ENCODE data around the gene RGS21.
"Not testable (repeated sequence)": the region's sequence is repeated elsewhere in the genome, so short reads cannot be mapped to it uniquely, and the experiment has no call there.

RGS21 gene, protein sequence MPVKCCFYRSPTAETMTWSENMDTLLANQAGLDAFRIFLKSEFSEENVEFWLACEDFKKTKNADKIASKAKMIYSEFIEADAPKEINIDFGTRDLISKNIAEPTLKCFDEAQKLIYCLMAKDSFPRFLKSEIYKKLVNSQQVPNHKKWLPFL

DNA sequence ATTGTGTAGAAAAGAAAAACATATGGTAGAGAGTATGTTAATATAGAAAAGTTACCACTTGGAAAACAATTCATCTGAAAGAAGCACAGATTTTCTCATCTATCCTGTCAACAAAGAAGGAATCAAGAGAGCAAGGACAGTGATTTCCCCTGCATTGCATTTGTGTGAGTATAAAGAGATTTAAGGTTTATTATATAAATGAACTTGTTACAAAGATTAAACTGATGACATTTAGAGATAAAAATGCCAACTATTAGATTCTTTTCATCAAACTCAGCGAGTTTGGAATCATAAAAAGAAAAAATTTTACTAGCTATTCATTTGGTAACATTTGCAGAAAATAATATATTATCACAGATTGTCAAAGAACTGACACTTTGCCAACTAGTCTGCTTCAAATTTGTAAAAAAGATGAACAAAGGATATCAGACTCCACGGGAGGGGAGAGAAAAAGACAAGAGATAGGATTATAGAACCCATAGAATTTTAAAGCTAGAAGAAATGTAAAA lies at the start of gene RGS21:
TSS of gene RGS21 (plus strand) at position 51 of the 509 bp plus-strand sequence. CDS start 26,045 bp downstream, outside the sequence.
- intact Hi-C loops (cut with DNase I) = no loop called here
- no peak for DNase-seq

DNA sequence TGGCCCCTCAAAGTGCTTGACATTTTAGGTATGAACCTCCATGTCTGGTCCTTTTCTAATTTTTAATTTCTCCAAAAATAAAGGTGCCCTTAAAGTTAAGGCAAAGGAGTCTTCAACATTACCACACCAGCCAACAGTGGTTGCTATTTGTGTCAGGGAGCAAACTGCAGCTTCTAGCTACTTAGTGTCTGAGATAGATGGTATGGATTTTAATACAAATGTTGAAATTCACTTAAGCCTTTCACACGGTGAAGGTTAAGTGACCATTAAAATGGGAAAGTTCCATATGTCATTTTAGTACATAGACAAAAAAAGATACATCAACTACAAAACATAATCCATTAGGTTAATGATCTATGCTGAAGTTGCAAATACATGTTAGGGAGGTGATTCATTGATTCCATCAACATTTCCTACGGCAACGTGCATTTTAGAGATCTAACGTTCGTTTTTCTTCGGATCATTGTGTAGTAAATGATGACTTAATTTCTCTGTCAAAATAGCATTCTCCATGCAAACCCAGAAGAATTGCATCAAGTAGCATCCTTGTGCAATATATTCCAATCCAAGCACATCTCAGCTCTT lies 48.2 kb upstream of the RGS21 start:
- intact Hi-C loops (cut with DNase I) = no loop called here
- no peak for DNase-seq

DNA sequence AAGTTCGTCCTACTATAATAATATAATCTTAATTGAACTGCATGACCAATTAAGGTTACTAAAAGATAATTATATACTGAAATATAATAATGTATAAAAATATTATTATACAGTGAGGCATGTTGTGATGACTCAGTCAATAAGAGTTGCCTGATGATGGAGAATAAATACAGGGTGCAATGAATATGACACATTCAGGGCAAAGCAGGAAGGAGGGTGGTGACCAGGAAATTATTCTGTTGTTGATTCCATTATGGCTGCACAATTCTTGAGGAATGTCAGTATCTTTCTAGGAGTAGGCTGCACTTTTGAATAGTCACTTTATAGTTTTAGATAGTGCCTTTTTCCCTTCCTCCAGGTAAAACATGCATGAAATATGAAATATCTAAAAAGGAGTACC lies 46.4 kb upstream of the RGS21 start:
- intact Hi-C loops (cut with DNase I) = no loop called here

GRCh38 chr1:192272732-192273131 lies 44.1 kb upstream of the RGS21 start:
- DNase-seq = no peak
- intact Hi-C loops (cut with DNase I) = no loop called here

More for the DNA sequence above, 46.4 kb upstream of the RGS21 start:
- DNase-seq = no peak

DNA sequence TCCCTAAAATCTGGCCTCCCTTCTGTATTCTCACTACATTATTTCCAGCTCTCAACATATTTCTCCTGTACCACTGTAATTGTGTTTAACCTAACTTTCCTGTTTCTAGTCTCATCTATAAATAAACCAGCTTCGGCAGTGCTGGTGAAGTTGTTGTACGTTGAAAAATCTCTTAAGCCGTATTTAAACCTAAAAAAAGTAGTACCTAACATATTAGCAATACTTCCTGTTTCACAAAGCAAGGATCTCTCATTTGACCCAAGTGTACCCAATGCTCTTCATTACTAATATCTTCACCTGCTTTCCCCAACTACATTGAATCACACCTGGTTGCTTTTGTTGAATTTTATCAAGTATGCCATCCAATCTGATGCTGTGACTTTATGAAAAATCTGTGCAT lies 42.2 kb upstream of the RGS21 start:
- no peak for DNase-seq
- intact Hi-C loops (cut with DNase I) = no loop called here

DNA sequence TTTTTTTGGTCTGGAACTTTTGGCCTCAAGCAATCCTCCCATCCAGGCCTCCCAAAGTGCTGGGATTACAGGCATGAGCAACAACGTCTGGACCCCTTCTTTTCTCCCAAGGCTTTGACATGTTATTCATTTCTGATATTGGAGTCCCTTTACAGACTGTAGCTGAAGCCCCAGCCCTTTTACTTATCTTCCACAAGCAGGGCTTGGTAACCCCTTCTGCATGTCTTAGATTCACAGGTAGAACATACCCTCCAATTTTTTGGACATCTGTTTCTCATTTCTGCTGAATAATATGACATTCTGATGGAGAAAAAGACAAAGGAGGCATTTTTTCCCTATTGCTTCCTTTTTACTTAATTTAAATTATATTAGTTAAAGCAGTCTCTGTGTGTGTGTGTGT lies 39.2 kb upstream of the RGS21 start:
- no peak for DNase-seq
- intact Hi-C loops (cut with DNase I) = no loop called here

DNA sequence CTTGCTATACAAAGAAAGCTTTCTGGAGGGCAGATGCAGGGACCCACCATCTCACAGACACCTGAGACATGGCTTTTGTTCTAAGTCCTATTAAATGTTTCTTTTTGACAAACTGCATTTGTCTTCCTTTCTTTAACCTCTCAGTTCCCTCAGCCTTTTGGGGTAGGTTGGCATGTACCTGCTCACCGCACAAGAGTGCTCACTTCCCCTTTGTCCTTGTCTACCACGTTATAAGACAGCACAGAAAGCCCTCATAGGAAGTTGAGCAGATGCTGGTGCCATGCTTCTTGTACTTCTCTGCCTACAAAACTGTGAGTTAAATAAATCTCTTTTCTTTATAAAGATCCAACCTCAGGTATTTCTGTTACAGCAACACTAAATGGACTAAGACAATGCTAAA lies 31.9 kb upstream of the RGS21 start:
- intact Hi-C loops (cut with DNase I) = no loop called here
- DNase-seq = no peak

DNA sequence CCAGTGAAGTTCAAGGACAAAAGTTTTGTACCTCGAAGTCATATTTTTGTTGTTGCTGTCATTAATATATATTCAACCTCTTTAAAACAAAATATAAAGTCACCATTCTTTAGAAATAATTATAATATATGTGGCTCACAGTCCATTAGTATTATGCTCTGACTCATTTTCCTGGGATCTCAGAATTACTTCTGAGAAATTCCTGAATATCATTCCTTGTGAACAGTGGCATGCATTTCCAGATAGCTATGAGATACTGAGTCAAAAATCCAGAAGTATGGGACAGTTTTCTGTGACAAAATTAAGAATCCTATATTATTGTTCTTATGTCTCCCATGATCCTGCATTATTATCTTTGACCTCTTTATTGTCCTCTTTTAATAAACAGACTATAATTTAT lies 13.8 kb upstream of the RGS21 start:
- DNase-seq = no peak
- intact Hi-C loops (cut with DNase I) = no loop called here

DNA sequence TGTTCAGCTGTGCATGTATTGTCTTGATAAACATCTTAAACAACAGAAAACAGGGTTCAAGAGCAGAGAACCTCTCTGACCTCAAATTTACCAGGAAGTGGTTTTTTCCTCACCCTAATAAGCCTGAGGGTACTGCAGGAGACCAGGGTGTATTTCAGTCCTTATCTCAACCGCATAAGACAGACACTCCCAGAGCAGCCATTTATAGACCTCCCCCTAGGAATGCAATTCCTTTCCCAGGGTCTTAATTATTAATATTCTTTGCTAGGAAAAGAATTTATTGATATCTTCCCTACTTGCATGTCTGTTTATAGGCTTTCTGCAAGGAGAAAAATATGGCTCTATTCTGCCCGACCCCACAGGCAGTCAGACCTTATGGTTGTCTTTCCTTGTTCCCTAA lies 8.5 kb upstream of the RGS21 start:
- DNase-seq; intact Hi-C loops (cut with DNase I): not testable (repeated sequence)

- no peak for DNase-seq
- intact Hi-C loops (cut with DNase I) = no loop called here
Observed at GRCh38 chr1:192311281-192311680, 5.5 kb upstream of the RGS21 start.

DNA sequence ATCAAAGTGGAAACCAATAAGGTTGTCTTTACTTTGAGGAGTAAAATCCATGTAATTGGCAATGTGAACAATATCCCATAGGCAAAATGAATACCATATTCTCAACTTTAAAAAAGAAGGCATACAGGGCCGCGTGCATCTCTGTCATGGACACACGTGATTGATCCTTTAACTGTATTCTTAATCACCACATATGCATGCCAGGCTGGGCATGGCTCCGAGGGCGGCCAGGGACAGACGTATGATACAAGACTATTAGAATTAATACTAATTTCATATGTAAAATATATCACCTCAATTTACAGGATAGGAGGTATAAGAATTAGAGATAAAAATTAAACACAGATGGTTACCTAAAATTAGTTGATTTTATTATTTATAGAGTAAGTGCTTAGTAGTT lies 11.2 kb downstream of the RGS21 start:
- no peak for DNase-seq
- intact Hi-C loops (cut with DNase I) = no loop called here

GRCh38 chr1:192342842-192343241 lies 26.1 kb downstream of the RGS21 start:
- intact Hi-C loops (cut with DNase I) = no loop called here
- no peak for DNase-seq

- intact Hi-C loops (cut with DNase I) = no loop called here
- DNase-seq = no peak
Observed at GRCh38 chr1:192343344-192343743, 26.6 kb downstream of the RGS21 start.

- intact Hi-C loops (cut with DNase I) = no loop called here
- DNase-seq = no peak
Observed at GRCh38 chr1:192349314-192349713, 32.5 kb downstream of the RGS21 start.

- intact Hi-C loops (cut with DNase I) = no loop called here
- no peak for DNase-seq
Observed at GRCh38 chr1:192350356-192350755, 33.6 kb downstream of the RGS21 start.

- DNase-seq = no peak
- intact Hi-C loops (cut with DNase I) = no loop called here
Observed at GRCh38 chr1:192351550-192351949, 34.8 kb downstream of the RGS21 start.

DNA sequence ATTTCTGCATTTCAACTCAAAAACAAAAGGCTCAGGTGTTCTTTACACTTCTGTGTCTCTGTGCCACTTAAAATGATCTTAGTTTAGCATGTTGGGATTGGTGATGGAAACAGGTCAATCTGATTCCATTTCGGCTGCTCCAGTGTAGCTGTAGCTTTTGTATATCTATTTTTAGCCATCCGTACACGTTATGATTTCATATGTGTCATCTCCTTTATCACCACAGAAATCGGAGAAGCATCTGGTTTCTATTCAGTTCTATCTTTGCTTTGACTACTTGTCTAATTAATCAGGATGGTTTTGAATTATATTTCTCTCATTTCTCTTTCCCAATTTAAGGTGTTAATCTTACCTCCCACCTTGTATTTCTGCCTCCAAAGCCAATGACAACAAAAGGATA lies 41.1 kb downstream of the RGS21 start:
- intact Hi-C loops (cut with DNase I) = no loop called here
- DNase-seq = no peak

DNA sequence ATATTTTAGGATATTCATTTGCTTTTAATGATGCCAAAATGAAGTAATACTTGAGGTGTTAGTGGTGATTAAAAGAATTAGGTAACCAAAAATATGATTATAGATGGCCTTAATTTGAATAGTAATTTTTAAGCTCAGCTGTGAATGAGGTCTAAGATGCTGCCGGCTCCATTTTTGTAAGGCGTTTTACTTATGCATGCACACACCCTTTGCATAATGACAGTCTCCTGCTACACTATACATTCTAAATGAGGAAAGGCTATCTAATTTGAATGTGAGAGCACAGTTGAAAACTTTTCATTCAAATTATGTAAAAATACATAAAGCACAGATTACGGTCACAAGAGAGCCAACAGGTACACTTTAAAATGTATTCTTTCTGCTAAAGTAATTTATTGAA lies 41.6 kb downstream of the RGS21 start:
- intact Hi-C loops (cut with DNase I) = no loop called here

DNA sequence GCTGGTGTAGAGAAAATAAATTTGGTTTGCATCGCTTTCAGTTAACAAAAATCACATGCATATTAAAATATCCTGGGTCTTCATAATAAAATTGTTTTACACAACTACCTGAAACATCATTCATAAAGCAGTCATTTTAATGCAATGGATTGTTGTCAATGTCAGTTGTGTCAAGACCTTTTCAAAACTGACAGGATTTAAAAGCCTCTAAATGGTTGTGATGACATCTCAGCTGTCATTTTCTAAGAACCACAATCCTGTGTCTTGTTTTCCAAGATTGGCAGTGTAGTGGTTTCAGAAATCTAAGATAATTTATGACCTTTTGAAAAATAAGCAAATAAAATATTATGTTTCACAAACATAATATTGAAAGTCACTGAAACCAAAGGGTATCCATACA lies 42.0 kb downstream of the RGS21 start:
- DNase-seq = no peak

More for the DNA sequence above, 41.6 kb downstream of the RGS21 start:
- no peak for DNase-seq

DNA sequence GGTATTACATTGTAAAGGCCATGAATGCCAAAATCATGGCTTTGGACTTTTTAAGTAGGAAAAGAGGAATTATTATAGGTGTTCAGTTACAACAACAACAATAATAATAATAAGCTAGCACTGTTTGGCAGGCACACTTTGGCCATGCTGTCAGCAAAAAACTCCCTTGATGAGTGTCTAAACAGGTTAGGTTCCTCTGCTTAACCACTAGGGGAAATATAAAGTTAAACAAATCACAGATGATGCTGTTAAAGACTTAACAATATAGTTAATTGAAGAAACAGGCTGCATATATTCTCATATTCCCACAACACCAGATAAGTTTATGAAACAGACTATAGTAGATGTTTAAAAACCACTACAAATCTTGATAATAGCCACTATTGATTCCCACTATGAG lies 46.4 kb downstream of the RGS21 start:
- intact Hi-C loops (cut with DNase I) = no loop called here
- no peak for DNase-seq

More for the DNA sequence above, 42.0 kb downstream of the RGS21 start:
- intact Hi-C loops (cut with DNase I) = no loop called here

DNA sequence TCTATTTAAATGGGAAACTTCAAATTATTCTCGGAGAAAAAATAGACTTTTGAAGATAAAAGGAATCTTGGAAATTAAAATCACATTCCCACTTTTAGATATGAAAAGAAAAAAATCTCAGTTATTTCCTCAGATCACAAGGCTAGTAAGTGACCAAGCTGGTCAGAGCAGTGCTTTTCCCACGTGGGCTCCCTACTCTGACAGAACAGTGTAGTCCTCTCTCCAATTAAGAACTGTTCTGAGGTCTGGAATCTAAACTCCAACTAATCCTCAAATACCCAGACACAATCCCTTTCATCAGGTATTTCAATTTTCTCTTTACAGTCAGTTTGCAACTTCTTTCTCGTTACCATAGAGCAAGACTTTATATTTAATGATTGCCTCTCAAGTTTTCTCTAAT lies 50.6 kb downstream of the RGS21 start:
- intact Hi-C loops (cut with DNase I) = no loop called here
- DNase-seq = no peak

DNA sequence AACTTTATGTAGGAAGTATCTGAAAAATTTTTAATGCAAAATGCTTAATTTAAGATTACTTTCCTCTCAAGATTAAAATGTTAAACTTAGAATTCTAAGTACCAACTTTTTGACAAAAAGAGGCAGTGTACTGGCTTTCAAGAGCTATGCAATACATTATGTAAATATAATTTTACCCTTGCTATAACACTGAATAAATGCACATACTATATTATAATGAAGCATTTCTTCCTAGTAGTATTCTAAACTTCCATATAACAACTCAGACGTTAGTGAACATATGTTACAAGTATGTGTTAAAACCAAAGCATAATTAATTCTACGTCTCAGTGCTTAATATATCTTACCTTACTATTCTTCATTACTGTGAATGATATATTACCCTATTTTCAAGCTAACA lies 58.5 kb downstream of the RGS21 start:
- DNase-seq = no peak
- intact Hi-C loops (cut with DNase I) = no loop called here

GRCh38 chr1:192376374-192376773 lies 59.6 kb downstream of the RGS21 start:
- DNase-seq = no peak
- intact Hi-C loops (cut with DNase I) = no loop called here
